GM12878 (cell line): ENCODE measurements around the gene SNED1. TPM values are rescaled to one million over a fixed set of nuclear protein-coding genes. Genes with fewer than 3 reads are reported as not detected.

Experiments used
- BCLAF1 ChIP-seq: fragments of 450-650 bp; IDR thresholded peaks from 2 replicates; pipeline ENCODE4 v1.6.1; 2017; ENCODE audit warnings: antibody characterized with exemption, mild to moderate bottlenecking, moderate library complexity
- BHLHE40 ChIP-seq, 2 experiments: fragments of 450-650 bp in 1 of 2; IDR thresholded peaks; 2 replicates each; pipeline ENCODE4 v1.6.1; 2011 to 2017; ENCODE audit warnings: low read depth in 2 of 2, borderline replicate concordance in 1 of 2, improper control_type of control experiment in 1 of 2, low read length in 1 of 2, mild to moderate bottlenecking in 1 of 2
- IKZF2 ChIP-seq, 2 experiments: fragments of 450-650 bp; IDR thresholded peaks; 2 replicates each; pipeline ENCODE4 v1.6.1; 2017; ENCODE audit warnings: mild to moderate bottlenecking in 2 of 2, moderate library complexity in 2 of 2
- JUNB ChIP-seq: IDR thresholded peaks from 2 replicates; pipeline ENCODE4 v1.6.1; 2016; ENCODE audit warnings: antibody characterized with exemption, mild to moderate bottlenecking
- KAT2A ChIP-seq: conservative IDR thresholded peaks from 2 replicates; pipeline ENCODE4 v1.6.1; 2011; ENCODE audit warnings: low read depth, low read length; ENCODE audit not compliant: control insufficient read depth
- RUNX3 ChIP-seq: IDR thresholded peaks from 2 replicates; pipeline ENCODE4 v1.6.1; 2012; ENCODE audit warnings: low read length, inconsistent platforms
- SIN3A ChIP-seq: IDR thresholded peaks from 2 replicates; pipeline ENCODE4 v1.6.1; 2012; ENCODE audit warnings: low read depth, low read length, improper control_type of control experiment
- polyA plus RNA-seq, 11 experiments: library from polyadenylated mRNA; depleted of rRNA in 4 of 11; unstranded in 6 of 11; stranded (reverse) in 5 of 11; fragments of >200 nt; fragmentation: Nextera tagmentation in 4 of 11; fragmentation: Illumina TruSeq in 1 of 11; extraction: Ambion mirVana in 4 of 11; extraction: Trizol in 1 of 11; gene quantifications; 1 replicate in 1 of 11; 2 replicates in 10 of 11; pipeline versions ENCODE4 v1.2.1 to v1.2.3, GENCODE V29; 2011 to 2016; ENCODE audit warnings: inconsistent platforms in 2 of 11, missing spikeins in 2 of 11, low read depth in 1 of 11
- total RNA-seq, 4 experiments: library from RNA; depleted of rRNA in 3 of 4; stranded (reverse); fragments of >200 nt in 3 of 4; fragmentation: Illumina TruSeq in 1 of 4; extraction: Trizol in 1 of 4; gene quantifications; 2 replicates each; pipeline versions ENCODE4 v1.2.1 to v1.2.3, GENCODE V29; 2013 to 2021
- TF ChIP-seq, protein P1 (sequence below): IDR thresholded peaks from 2 replicates; pipeline ENCODE4 v1.6.1; 2011; ENCODE audit warnings: borderline replicate concordance, low read depth, mild to moderate bottlenecking, moderate library complexity, low read length; ENCODE audit not compliant: insufficient read depth, poor library complexity, severe bottlenecking
- TF ChIP-seq, protein P2 (sequence below): IDR thresholded peaks from 2 replicates; pipeline ENCODE4 v1.6.1; 2011; ENCODE audit warnings: mild to moderate bottlenecking, low read depth, low read length, moderate library complexity; ENCODE audit not compliant: insufficient replicate concordance
- TF ChIP-seq, protein P3 (sequence below): fragments of 450-650 bp; formaldehyde crosslinking; IDR thresholded peaks from 2 replicates; pipeline ENCODE4 v1.4.0; 2020; ENCODE audit warnings: mild to moderate bottlenecking, moderate library complexity
- TF ChIP-seq, protein P4 (sequence below): fragments of 450-650 bp; formaldehyde crosslinking; IDR thresholded peaks from 2 replicates; pipeline ENCODE4 v1.4.0; 2022; ENCODE audit warnings: mild to moderate bottlenecking, moderate library complexity

Gene SNED1
- total and polyA plus RNA-seq, 10 of the 15 experiments (the other 5 are each of a cell fraction or from before 2014, with no cell fraction given), result 0.05 to 8.4 (median 3.0) TPM

- TF ChIP-seq KAT2A, result no peak
- TF ChIP-seq, protein P1, sequence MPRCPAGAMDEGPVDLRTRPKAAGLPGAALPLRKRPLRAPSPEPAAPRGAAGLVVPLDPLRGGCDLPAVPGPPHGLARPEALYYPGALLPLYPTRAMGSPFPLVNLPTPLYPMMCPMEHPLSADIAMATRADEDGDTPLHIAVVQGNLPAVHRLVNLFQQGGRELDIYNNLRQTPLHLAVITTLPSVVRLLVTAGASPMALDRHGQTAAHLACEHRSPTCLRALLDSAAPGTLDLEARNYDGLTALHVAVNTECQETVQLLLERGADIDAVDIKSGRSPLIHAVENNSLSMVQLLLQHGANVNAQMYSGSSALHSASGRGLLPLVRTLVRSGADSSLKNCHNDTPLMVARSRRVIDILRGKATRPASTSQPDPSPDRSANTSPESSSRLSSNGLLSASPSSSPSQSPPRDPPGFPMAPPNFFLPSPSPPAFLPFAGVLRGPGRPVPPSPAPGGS, result peak; percentile 26
- TF ChIP-seq BHLHE40 (IDR thresholded peaks at IDR 0.05; ENCODE audit: borderline replicate concordance in 1 of 2, low read depth in 2 of 2, low read length in 1 of 2), result peak; percentile 63 to 66
- TF ChIP-seq, protein P2, sequence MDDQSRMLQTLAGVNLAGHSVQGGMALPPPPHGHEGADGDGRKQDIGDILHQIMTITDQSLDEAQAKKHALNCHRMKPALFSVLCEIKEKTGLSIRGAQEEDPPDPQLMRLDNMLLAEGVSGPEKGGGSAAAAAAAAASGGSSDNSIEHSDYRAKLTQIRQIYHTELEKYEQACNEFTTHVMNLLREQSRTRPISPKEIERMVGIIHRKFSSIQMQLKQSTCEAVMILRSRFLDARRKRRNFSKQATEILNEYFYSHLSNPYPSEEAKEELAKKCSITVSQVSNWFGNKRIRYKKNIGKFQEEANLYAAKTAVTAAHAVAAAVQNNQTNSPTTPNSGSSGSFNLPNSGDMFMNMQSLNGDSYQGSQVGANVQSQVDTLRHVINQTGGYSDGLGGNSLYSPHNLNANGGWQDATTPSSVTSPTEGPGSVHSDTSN, result no peak
- TF ChIP-seq, protein P3, sequence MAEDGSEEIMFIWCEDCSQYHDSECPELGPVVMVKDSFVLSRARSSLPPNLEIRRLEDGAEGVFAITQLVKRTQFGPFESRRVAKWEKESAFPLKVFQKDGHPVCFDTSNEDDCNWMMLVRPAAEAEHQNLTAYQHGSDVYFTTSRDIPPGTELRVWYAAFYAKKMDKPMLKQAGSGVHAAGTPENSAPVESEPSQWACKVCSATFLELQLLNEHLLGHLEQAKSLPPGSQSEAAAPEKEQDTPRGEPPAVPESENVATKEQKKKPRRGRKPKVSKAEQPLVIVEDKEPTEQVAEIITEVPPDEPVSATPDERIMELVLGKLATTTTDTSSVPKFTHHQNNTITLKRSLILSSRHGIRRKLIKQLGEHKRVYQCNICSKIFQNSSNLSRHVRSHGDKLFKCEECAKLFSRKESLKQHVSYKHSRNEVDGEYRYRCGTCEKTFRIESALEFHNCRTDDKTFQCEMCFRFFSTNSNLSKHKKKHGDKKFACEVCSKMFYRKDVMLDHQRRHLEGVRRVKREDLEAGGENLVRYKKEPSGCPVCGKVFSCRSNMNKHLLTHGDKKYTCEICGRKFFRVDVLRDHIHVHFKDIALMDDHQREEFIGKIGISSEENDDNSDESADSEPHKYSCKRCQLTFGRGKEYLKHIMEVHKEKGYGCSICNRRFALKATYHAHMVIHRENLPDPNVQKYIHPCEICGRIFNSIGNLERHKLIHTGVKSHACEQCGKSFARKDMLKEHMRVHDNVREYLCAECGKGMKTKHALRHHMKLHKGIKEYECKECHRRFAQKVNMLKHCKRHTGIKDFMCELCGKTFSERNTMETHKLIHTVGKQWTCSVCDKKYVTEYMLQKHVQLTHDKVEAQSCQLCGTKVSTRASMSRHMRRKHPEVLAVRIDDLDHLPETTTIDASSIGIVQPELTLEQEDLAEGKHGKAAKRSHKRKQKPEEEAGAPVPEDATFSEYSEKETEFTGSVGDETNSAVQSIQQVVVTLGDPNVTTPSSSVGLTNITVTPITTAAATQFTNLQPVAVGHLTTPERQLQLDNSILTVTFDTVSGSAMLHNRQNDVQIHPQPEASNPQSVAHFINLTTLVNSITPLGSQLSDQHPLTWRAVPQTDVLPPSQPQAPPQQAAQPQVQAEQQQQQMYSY (CRISPR knock-in tag), result no peak
- peak; percentile 86 for TF ChIP-seq JUNB
- peak; percentile 54; the same call in 1 of the 2 replicates for TF ChIP-seq RUNX3
- TF ChIP-seq BCLAF1, result no peak
- TF ChIP-seq SIN3A, result 0 out of 2 replicates have a peak, but pooled peaks have one; percentile 25
- peak; percentile 69 to 80 for TF ChIP-seq IKZF2 (IDR thresholded peaks at IDR 0.05)
- TF ChIP-seq, protein P4, sequence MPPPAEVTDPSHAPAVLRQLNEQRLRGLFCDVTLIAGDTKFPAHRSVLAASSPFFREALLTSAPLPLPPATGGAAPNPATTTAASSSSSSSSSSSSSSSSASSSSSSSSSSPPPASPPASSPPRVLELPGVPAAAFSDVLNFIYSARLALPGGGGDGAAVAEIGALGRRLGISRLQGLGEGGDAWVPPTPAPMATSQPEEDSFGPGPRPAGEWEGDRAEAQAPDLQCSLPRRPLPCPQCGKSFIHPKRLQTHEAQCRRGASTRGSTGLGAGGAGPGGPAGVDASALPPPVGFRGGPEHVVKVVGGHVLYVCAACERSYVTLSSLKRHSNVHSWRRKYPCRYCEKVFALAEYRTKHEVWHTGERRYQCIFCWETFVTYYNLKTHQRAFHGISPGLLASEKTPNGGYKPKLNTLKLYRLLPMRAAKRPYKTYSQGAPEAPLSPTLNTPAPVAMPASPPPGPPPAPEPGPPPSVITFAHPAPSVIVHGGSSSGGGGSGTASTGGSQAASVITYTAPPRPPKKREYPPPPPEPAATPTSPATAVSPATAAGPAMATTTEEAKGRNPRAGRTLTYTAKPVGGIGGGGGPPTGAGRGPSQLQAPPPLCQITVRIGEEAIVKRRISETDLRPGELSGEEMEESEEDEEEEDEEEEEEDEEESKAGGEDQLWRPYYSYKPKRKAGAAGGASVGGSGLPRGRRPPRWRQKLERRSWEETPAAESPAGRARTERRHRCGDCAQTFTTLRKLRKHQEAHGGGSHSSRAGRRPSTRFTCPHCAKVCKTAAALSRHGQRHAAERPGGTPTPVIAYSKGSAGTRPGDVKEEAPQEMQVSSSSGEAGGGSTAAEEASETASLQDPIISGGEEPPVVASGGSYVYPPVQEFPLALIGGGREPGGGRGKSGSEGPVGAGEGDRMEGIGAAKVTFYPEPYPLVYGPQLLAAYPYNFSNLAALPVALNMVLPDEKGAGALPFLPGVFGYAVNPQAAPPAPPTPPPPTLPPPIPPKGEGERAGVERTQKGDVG (CRISPR knock-in tag), result no peak
Observed at GRCh38 chr2:241087420-241088268, 89.2 kb downstream of the SNED1 start (continued).
